Loucy (cell line): ENCODE results near the gene ZDHHC14.

Experiments
- EZH2phosphoT487 ChIP-seq: fragments of 200-600 bp; IDR thresholded peaks from 2 replicates; pipeline ENCODE4 v1.6.1; 2018; ENCODE audit warnings: antibody characterized with exemption, mild to moderate bottlenecking, moderate library complexity, borderline replicate concordance
- TF ChIP-seq, protein P1 (sequence below): fragments of 200-600 bp; sonication (generic); conservative IDR thresholded peaks from 2 replicates; pipeline ENCODE4 v1.5.1; 2014; ENCODE audit warnings: mild to moderate bottlenecking, antibody characterized with exemption, low read length

DNA sequence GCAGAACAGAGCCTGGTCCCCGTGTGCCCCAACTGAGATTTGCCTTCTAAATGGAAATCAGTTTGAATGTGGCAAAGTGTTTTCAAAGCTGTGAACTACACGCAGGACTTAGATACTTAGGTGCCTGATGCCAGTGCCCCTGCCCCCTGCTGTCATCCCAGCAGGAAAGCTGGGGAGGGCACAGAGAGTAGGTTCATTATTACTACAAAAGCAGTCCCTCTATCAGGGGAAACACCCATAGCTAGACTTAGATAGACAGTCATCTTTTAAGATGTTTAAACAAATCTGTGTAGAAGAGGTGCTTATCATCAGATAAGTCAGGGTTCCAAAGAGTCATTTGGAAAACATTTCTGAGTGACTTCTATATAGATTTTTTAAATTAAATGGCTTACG, 287.0 kb downstream of the ZDHHC14 start:
- TF ChIP-seq, protein P1, sequence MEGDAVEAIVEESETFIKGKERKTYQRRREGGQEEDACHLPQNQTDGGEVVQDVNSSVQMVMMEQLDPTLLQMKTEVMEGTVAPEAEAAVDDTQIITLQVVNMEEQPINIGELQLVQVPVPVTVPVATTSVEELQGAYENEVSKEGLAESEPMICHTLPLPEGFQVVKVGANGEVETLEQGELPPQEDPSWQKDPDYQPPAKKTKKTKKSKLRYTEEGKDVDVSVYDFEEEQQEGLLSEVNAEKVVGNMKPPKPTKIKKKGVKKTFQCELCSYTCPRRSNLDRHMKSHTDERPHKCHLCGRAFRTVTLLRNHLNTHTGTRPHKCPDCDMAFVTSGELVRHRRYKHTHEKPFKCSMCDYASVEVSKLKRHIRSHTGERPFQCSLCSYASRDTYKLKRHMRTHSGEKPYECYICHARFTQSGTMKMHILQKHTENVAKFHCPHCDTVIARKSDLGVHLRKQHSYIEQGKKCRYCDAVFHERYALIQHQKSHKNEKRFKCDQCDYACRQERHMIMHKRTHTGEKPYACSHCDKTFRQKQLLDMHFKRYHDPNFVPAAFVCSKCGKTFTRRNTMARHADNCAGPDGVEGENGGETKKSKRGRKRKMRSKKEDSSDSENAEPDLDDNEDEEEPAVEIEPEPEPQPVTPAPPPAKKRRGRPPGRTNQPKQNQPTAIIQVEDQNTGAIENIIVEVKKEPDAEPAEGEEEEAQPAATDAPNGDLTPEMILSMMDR: no peak
- no peak for TF ChIP-seq EZH2phosphoT487
